Kidney (tissue), 14 donors: ENCODE results near the gene GALNT3. TPM values are rescaled to one million over a fixed set of nuclear protein-coding genes. Genes with fewer than 3 reads are reported as not detected.

Experiments
- DNase-seq, 5 donors: peaks; one replicate each; pipeline ENCODE4 v3.0.0-alpha.2; 2013 to 2020
- FAIRE-seq: peaks from 2 replicates; lab custom pipeline; 2012; peaks lifted over from hg19 to GRCh38; lab: Jason Lieb, UNC
- H3K27ac ChIP-seq, 2 donors: one replicate each; pipeline ENCODE4 v1.7.0; 2013; ENCODE audit warnings: low read depth in 2 of 2, low read length in 2 of 2, inconsistent platforms in 1 of 2
- H3K27me3 ChIP-seq: one replicate; pipeline ENCODE4 v1.7.1; 2013; ENCODE audit warnings: low read length, inconsistent platforms; ENCODE audit not compliant: control insufficient read depth, insufficient read depth
- H3K36me3 ChIP-seq, 3 donors: one replicate each; pipeline versions ENCODE4 v1.7.0 to v1.7.1; 2013; ENCODE audit warnings: low read length in 3 of 3, control low read depth in 1 of 3, inconsistent platforms in 1 of 3; ENCODE audit not compliant: insufficient read depth in 3 of 3, control insufficient read depth in 2 of 3
- H3K4me1 ChIP-seq, 3 donors: one replicate each; pipeline versions ENCODE4 v1.7.0 to v1.7.1; 2013; ENCODE audit warnings: low read length in 3 of 3, inconsistent platforms in 1 of 3, low read depth in 1 of 3; ENCODE audit not compliant: control insufficient read depth in 2 of 3, insufficient read depth in 2 of 3
- H3K4me3 ChIP-seq, 3 donors: one replicate each; pipeline versions ENCODE4 v1.7.0 to v1.8.1; 2013; ENCODE audit warnings: low read length in 3 of 3, control low read depth in 1 of 3, inconsistent platforms in 1 of 3
- H3K9ac ChIP-seq, 3 donors: one replicate each; pipeline versions ENCODE4 v1.7.0 to v1.7.1; 2013; ENCODE audit warnings: low read length in 3 of 3, control low read depth in 1 of 3, inconsistent platforms in 1 of 3
- H3K9me3 ChIP-seq, 3 donors: one replicate each; pipeline versions ENCODE4 v1.7.0 to v1.7.1; 2013; ENCODE audit warnings: low read length in 3 of 3, control low read depth in 1 of 3, inconsistent platforms in 1 of 3; ENCODE audit not compliant: control insufficient read depth in 2 of 3, insufficient read depth in 1 of 3
- intact Hi-C: fragments of 100-400 bp; cut with DNase I; formaldehyde crosslinking; loops from one replicate; pipeline ENCODE4 v1.11.1; 2022
- polyA plus RNA-seq: library from polyadenylated mRNA; stranded (reverse); fragments of 350-450 nt; fragmentation: Illumina TruSeq; extraction: RNeasy Lipid Tissue Mini Kit (QIAGEN cat#74804); gene quantifications from one replicate; pipeline ENCODE4 v1.2.3, GENCODE V29; 2014; ENCODE audit warnings: low read depth, low replicate concordance; ENCODE audit not compliant: insufficient read depth
- total RNA-seq: library from RNA; stranded (reverse); fragmentation: NEBNext Ultra II Directional; extraction: Animal tissue kit (Norgen Biotek cat#: 25700); gene quantifications from one replicate; pipeline ENCODE4 v1.2.1, GENCODE V29; 2021
- TF ChIP-seq, protein P1 (sequence below): IDR thresholded peaks from 3 replicates; pipeline ENCODE4 v1.5.1; 2012; ENCODE audit warnings: mild to moderate bottlenecking, moderate library complexity, borderline replicate concordance; ENCODE audit not compliant: insufficient read depth; ENCODE audit errors: extremely low read depth
- donor health status: control.
- donor health status: control.
- donor health status: control.
- donor health status: control.
- donor health status: control.
- donor health status: DM: yes; HTN: yes; CAD: no.
- donor health status: Normal renal cell carcinoma (clear cell type).

GALNT3 gene
- total and polyA plus RNA-seq, 2 donors from 2014 or later, result 8.8 to 38.6 TPM

DNA sequence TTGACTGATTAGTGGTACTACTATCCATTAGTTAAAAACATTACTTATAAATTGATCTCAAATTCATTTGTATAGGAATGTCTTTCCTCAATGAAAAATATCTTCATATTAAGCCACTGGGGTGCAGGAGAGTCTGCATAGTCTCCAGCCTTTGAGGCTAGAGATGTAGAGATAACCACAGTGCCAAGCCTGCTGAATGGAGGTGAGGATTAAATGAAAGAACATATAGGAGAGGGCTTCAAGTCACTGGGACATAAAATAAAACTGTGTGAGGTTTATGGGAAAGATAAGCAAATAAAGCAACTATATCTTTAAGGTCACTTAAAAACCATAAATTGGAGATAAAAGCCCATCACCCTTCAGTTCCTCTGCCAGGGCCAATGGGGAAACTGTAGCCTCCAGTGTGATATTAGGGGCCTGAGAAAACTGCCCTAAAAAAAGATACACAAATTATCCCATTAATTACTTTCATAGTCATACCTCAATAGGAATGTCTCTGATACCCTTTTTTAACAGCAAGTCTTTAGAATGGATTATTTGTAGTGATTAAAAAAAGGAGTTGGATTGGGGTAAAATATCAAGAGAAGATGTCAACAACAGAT lies 27.6 kb downstream of the GALNT3 start:
- Histone ChIP-seq H3K4me3 (no peak overlapping the region), H3K9ac (no peak overlapping the region), H3K27ac (no peak overlapping the region), H3K9me3 (no peaks in the 10 kb centered on the region), H3K4me1 (no peaks in the 10 kb centered on the region), H3K27me3 (no peaks in the 10 kb centered on the region), H3K36me3 (no peaks in the 10 kb centered on the region)
- no peak for FAIRE-seq
- intact Hi-C loops, result no loop called here
- DNase-seq, result no peak
- TF ChIP-seq, protein P1, sequence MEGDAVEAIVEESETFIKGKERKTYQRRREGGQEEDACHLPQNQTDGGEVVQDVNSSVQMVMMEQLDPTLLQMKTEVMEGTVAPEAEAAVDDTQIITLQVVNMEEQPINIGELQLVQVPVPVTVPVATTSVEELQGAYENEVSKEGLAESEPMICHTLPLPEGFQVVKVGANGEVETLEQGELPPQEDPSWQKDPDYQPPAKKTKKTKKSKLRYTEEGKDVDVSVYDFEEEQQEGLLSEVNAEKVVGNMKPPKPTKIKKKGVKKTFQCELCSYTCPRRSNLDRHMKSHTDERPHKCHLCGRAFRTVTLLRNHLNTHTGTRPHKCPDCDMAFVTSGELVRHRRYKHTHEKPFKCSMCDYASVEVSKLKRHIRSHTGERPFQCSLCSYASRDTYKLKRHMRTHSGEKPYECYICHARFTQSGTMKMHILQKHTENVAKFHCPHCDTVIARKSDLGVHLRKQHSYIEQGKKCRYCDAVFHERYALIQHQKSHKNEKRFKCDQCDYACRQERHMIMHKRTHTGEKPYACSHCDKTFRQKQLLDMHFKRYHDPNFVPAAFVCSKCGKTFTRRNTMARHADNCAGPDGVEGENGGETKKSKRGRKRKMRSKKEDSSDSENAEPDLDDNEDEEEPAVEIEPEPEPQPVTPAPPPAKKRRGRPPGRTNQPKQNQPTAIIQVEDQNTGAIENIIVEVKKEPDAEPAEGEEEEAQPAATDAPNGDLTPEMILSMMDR, result no peak

DNA sequence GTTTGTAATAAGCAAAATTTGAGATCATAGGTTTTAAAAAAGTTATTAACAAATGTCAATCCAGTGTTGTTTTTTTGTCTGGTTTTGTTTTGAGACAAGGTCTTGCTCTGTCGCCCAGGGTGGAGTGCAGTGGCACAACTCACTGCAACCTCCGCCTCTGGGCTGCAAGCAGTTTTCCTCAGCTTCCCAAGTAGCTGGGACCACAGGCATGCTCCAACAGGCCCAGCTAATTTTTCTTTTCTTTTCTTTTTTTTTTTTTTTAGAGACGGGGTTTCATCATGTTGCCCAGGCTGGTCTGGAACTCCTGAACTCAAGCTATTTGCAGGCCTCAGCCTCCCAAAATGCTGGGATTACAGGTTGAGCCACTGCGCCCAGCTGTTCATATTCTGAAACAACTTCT lies 31.3 kb downstream of the GALNT3 start:
- no peak overlapping the region for H3K9ac ChIP-seq
- H3K4me3 ChIP-seq, result no peak overlapping the region
- peak in 1 of 5 donors; percentile 54 for DNase-seq
- no peak overlapping the region for H3K27ac ChIP-seq
- H3K27me3 ChIP-seq, result no peaks in the 10 kb centered on the region
- intact Hi-C loops, result no loop called here
- no peaks in the 10 kb centered on the region for H3K36me3 ChIP-seq
- H3K9me3 ChIP-seq, result no peaks in the 10 kb centered on the region
- TF ChIP-seq, protein P1, result no peak
- H3K4me1 ChIP-seq, result no peaks in the 10 kb centered on the region
- no peak for FAIRE-seq

DNA sequence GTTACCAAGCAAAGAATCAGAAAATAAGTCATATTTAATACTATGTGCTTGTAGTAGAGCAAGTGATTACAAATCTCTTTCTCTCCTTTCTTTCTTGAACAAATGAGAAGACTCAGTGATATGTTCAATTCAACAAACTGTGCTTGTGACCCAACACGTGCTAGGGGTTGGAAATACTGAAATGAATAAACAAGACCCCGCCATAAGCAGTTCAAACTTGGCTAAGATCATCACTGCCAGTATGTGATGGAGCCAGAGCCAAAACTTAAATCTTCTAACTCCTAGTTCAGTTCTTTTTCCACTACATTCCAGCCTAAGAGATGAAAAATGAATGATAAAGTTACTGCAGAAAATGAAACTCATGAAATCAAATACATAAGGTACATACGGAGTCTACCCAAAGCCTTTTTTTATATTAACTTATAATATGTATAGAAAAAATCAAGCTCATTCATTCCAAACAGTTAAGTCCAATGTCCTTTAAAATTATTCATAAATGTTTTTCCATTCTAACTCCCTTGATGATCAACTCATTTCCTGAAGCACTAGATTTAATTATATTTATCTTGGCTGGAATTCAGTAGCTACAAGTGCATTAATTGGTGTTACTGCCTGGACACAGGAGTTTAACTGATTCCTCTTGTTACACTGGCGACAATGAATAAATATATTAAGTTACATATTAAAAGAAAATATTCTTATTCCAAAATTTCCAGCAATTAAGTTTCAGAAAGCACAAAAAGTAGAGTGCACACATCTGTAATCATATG lies 36.0 kb downstream of the GALNT3 start:
- Histone ChIP-seq H3K9me3 (no peaks in the 10 kb centered on the region), H3K4me1 (no peaks in the 10 kb centered on the region), H3K27ac (no peak overlapping the region), H3K4me3 (no peak overlapping the region), H3K27me3 (no peaks in the 10 kb centered on the region), H3K9ac (no peak overlapping the region), H3K36me3 (no peaks in the 10 kb centered on the region)
- FAIRE-seq, result no peak
- TF ChIP-seq, protein P1, result no peak
- intact Hi-C loops, result no loop called here
- peak in 1 of 5 donors; percentile 38 for DNase-seq
